GM12878 (cell line): ENCODE measurements around the gene TCERG1L. TPM values are rescaled to one million over a fixed set of nuclear protein-coding genes. Genes with fewer than 3 reads are reported as not detected.

Source experiments
- ATAC-seq: fragments of 200-7000 bp; cut with Tn5 transposase; 3 replicates; pipeline ENCODE4 v1.9.1; 2020; ENCODE audit warnings: mild to moderate bottlenecking, moderate library complexity
- BruUV-seq: library from RNA; stranded (reverse); fragments of 400-500 nt; replicated peaks from 2 replicates; lab custom pipeline; 2021; lab: Mats Ljungman, UMichigan
- CTCF ChIA-PET: fragments of 300-600 bp; sonication (Branson Sonifier 250); formaldehyde crosslinking; extraction: SDS; loops from one replicate; lab custom pipeline; 2021; ENCODE audit warnings: inconsistent platforms; lab: Yijun Ruan, JAX
- POLR2A ChIA-PET: fragments of 350-600 bp; formaldehyde crosslinking; extraction: SDS; loops from one replicate; lab custom pipeline; 2021; ENCODE audit warnings: inconsistent platforms; lab: Charles Lee
- RAD21 ChIA-PET: fragments of 300-600 bp; sonication (Branson Sonifier 250); formaldehyde crosslinking; loops from one replicate; lab custom pipeline; 2023; ENCODE audit warnings: antibody characterized with exemption; ENCODE audit not compliant: unreplicated experiment; lab: Charles Lee
- SMC1A ChIA-PET: fragments of 300-600 bp; sonication (Branson Sonifier 250); formaldehyde crosslinking; loops from one replicate; lab custom pipeline; 2023; ENCODE audit not compliant: unreplicated experiment, uncharacterized antibody; lab: Charles Lee
- DNase-seq: peaks from one replicate; pipeline ENCODE4 v3.0.0-alpha.2; 2011; ENCODE audit warnings: low read depth, low spot score
- FAIRE-seq: peaks from 3 replicates; lab custom pipeline; 2011; peaks lifted over from hg19 to GRCh38; lab: Jason Lieb, UNC
- H2AFZ ChIP-seq: 2 replicates; pipeline ENCODE4 v1.6.0; 2011; ENCODE audit warnings: low read depth, low read length, control low read depth; ENCODE audit not compliant: control insufficient read depth
- H3K27ac ChIP-seq: 2 replicates; pipeline ENCODE4 v1.5.1; 2011; ENCODE audit warnings: control low read depth; ENCODE audit not compliant: control insufficient read depth, insufficient read depth
- H3K27me3 ChIP-seq, 2 experiments: replicated peaks in 1 of 2; 2 replicates each; pipeline versions ENCODE4 v1.6.0 to v1.6.1; 2011; ENCODE audit warnings: low read length in 1 of 2; ENCODE audit not compliant: control insufficient read depth in 2 of 2, insufficient read depth in 2 of 2
- H3K36me3 ChIP-seq, 2 experiments: 2 replicates each; pipeline ENCODE4 v1.5.1; 2011; ENCODE audit warnings: low read length in 1 of 2; ENCODE audit not compliant: control insufficient read depth in 2 of 2, insufficient read depth in 2 of 2
- H3K4me1 ChIP-seq: 2 replicates; pipeline ENCODE4 v1.6.1; 2011; ENCODE audit warnings: mild to moderate bottlenecking, low read length, moderate library complexity, mixed read lengths; ENCODE audit not compliant: control insufficient read depth, insufficient read depth
- H3K4me2 ChIP-seq: 2 replicates; pipeline ENCODE4 v1.6.0; 2011; ENCODE audit warnings: control low read depth; ENCODE audit not compliant: control insufficient read depth, insufficient read depth
- H3K4me3 ChIP-seq: fragments of 200-600 bp; sonication (generic); 2 replicates; pipeline ENCODE4 v1.5.1; 2016
- H3K79me2 ChIP-seq: 2 replicates; pipeline ENCODE4 v1.6.0; 2011; ENCODE audit warnings: low read length; ENCODE audit not compliant: control insufficient read depth, insufficient read depth
- H3K9ac ChIP-seq: 2 replicates; pipeline ENCODE4 v1.8.0; 2011; ENCODE audit warnings: low read length, control low read depth, mixed read lengths; ENCODE audit not compliant: control insufficient read depth, insufficient read depth
- H3K9me3 ChIP-seq: replicated peaks from 3 replicates; pipeline ENCODE4 v1.5.1; 2011; ENCODE audit warnings: mild to moderate bottlenecking, low read length; ENCODE audit not compliant: control insufficient read depth, insufficient read depth
- H4K20me1 ChIP-seq: 2 replicates; pipeline ENCODE4 v1.6.0; 2011; ENCODE audit not compliant: control insufficient read depth, insufficient read depth
- BMI1 ChIP-seq: fragments of 450-650 bp; IDR thresholded peaks from 2 replicates; pipeline ENCODE4 v1.6.1; 2016; ENCODE audit warnings: mild to moderate bottlenecking, moderate library complexity, borderline replicate concordance
- EP300 ChIP-seq, 2 experiments: fragments of 150-350 bp in 1 of 2; IDR thresholded peaks; 2 replicates each; pipeline ENCODE4 v1.6.1; 2011 to 2012; ENCODE audit warnings: low read depth in 2 of 2, low read length in 2 of 2, borderline replicate concordance in 1 of 2, improper control_type of control experiment in 1 of 2, inconsistent platforms in 1 of 2; ENCODE audit not compliant: control insufficient read depth in 1 of 2
- ETV6 ChIP-seq, 2 experiments: fragments of 450-650 bp in 1 of 2; IDR thresholded peaks in 1 of 2; conservative IDR thresholded peaks in 1 of 2; 2 replicates each; pipeline ENCODE4 v1.6.1; 2014; ENCODE audit warnings: antibody characterized with exemption in 1 of 2, borderline replicate concordance in 1 of 2, low read depth in 1 of 2, mild to moderate bottlenecking in 1 of 2, moderate library complexity in 1 of 2
- HDGF ChIP-seq: fragments of 450-650 bp; IDR thresholded peaks from 2 replicates; pipeline ENCODE4 v1.6.1; 2016; ENCODE audit warnings: antibody characterized with exemption
- MTA2 ChIP-seq: fragments of 450-650 bp; IDR thresholded peaks from 2 replicates; pipeline ENCODE4 v1.6.1; 2016; ENCODE audit warnings: low read depth, mild to moderate bottlenecking, moderate library complexity
- NR2C2 ChIP-seq: IDR thresholded peaks from 2 replicates; pipeline ENCODE4 v1.6.1; 2011; ENCODE audit warnings: borderline replicate concordance, low read depth; ENCODE audit not compliant: control insufficient read depth, insufficient read length
- NRF1 ChIP-seq: conservative IDR thresholded peaks from 2 replicates; pipeline ENCODE4 v1.6.1; 2011; ENCODE audit warnings: mild to moderate bottlenecking, low read depth, low read length, improper control_type of control experiment
- PRDM15 ChIP-seq: fragments of 450-650 bp; formaldehyde crosslinking; IDR thresholded peaks from 2 replicates; pipeline ENCODE4 v1.4.0; 2020; ENCODE audit warnings: mild to moderate bottlenecking, moderate library complexity
- ZBTB11 ChIP-seq: fragments of 450-650 bp; formaldehyde crosslinking; IDR thresholded peaks from 2 replicates; pipeline ENCODE4 v1.5.0; 2022; ENCODE audit warnings: mild to moderate bottlenecking, missing genetic modification characterization
- ZNF274 ChIP-seq: IDR thresholded peaks from one replicate; pipeline ENCODE4 v1.8.0; 2011; ENCODE audit not compliant: insufficient read length, insufficient read depth
- WGBS: methylation state at CpG from one replicate; pipeline ENCODE4 v1.1.6; 2016; ENCODE audit warnings: low lambda C conversion rate; ENCODE audit not compliant: insufficient replicate concordance, insufficient coverage; ENCODE audit errors: missing lambda C conversion rate; 5-methylcytosine and 5-hydroxymethylcytosine counted together
- in situ Hi-C: fragments of 300-500 bp; cut with MboI; formaldehyde crosslinking; loops from 9 replicates; pipeline ENCODE4 v1.14.3; 2018; ENCODE audit warnings: mixed read lengths
- intact Hi-C: fragments of 100-400 bp; cut with micrococcal nuclease; formaldehyde crosslinking; loops from one replicate; pipeline ENCODE4 v1.14.2; 2022; ENCODE audit not compliant: unreplicated experiment
- polyA plus RNA-seq, 11 experiments: library from polyadenylated mRNA; depleted of rRNA in 4 of 11; unstranded in 6 of 11; stranded (reverse) in 5 of 11; fragments of >200 nt; fragmentation: Nextera tagmentation in 4 of 11; fragmentation: Illumina TruSeq in 1 of 11; extraction: Ambion mirVana in 4 of 11; extraction: Trizol in 1 of 11; gene quantifications; 1 replicate in 1 of 11; 2 replicates in 10 of 11; pipeline versions ENCODE4 v1.2.1 to v1.2.3, GENCODE V29; 2011 to 2016; ENCODE audit warnings: inconsistent platforms in 2 of 11, missing spikeins in 2 of 11, low read depth in 1 of 11
- total RNA-seq, 4 experiments: library from RNA; depleted of rRNA in 3 of 4; stranded (reverse); fragments of >200 nt in 3 of 4; fragmentation: Illumina TruSeq in 1 of 4; extraction: Trizol in 1 of 4; gene quantifications; 2 replicates each; pipeline versions ENCODE4 v1.2.1 to v1.2.3, GENCODE V29; 2013 to 2021
- TF ChIP-seq, protein P1 (sequence below): fragments of 450-650 bp; conservative IDR thresholded peaks from 2 replicates; pipeline ENCODE4 v1.6.1; 2017; ENCODE audit warnings: mild to moderate bottlenecking, moderate library complexity

TCERG1L gene
- total and polyA plus RNA-seq, 10 of the 15 experiments (the other 5 are each of a cell fraction or from before 2014, with no cell fraction given) = not detected

DNA sequence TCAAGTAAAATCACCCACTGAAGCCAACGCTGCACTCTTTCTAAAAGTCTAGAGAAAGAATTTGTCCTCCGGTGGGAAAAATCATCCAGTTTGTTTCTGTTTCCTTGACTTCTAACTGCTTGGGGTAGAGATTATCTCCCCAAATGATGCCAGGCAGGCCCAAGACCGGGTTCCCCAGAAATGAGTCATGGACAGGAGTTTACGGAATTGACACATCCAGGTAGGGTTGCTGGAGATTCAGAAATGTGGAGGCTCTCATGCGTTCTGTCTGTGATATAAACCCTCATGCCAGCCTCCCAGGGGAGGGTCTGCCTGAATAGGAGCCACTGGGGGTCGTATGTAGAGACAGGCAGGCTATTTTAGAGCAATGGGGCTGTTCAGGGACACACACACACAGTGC is 230.9 kb downstream of the TCERG1L start (continued):
- TF ChIP-seq, protein P1, sequence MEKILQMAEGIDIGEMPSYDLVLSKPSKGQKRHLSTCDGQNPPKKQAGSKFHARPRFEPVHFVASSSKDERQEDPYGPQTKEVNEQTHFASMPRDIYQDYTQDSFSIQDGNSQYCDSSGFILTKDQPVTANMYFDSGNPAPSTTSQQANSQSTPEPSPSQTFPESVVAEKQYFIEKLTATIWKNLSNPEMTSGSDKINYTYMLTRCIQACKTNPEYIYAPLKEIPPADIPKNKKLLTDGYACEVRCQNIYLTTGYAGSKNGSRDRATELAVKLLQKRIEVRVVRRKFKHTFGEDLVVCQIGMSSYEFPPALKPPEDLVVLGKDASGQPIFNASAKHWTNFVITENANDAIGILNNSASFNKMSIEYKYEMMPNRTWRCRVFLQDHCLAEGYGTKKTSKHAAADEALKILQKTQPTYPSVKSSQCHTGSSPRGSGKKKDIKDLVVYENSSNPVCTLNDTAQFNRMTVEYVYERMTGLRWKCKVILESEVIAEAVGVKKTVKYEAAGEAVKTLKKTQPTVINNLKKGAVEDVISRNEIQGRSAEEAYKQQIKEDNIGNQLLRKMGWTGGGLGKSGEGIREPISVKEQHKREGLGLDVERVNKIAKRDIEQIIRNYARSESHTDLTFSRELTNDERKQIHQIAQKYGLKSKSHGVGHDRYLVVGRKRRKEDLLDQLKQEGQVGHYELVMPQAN = no peak
- no peak for TF ChIP-seq PRDM15

DNA sequence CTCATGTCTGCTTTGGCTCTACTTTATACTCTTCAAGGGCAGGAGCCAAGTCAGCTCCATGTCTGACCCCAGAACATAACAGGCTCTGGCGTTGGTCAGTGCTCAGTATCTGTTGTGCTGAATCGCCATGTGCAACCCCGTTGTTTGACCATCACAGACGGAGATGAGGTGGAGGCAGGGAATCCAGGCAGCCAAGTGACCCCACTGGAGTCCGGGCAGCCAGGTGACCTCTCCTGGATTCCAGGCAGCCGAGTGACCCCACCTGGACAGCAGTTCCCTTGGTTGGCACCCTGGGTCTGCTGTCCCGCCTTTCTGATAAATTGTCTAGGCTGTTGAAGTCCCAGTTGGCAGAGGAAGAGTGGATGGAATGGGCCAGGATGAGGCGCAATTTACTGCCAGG is 232.2 kb downstream of the TCERG1L start:
- no peak overlapping the region for H3K4me3 ChIP-seq
- CTCF ChIA-PET = interaction anchor here (0.7 kb wide), 1 partner anchor 253 kb away, joined by 3 read pairs; no protein-coding TSS in a partner anchor
- no peak overlapping the region for H3K27ac ChIP-seq
- H3K4me1 ChIP-seq = no peaks in the 10 kb centered on the region
- SMC1A ChIA-PET = no interaction called here
- intact Hi-C loops (no loop called here), in situ Hi-C loops (no loop called here)
- H3K27me3 ChIP-seq = no peaks in the 10 kb centered on the region
- no peaks in the 10 kb centered on the region for H3K79me2 ChIP-seq
- H4K20me1 ChIP-seq = no peaks in the 10 kb centered on the region
- H3K9ac ChIP-seq = no peak overlapping the region
- H3K9me3 ChIP-seq = no peaks in the 10 kb centered on the region; the same call in 1 of the 3 replicates
- BruUV-seq = no TSS peak
- 26% methylated on average over 8 of the region's 8 CpGs for WGBS
- RAD21 ChIA-PET = no interaction called here
- H3K36me3 ChIP-seq = no peaks in the 10 kb centered on the region
- no peak for ATAC-seq
- H2AFZ ChIP-seq = no peak overlapping the region
- no peak for FAIRE-seq
- no peak overlapping the region for H3K4me2 ChIP-seq
- POLR2A ChIA-PET = no interaction called here
- DNase-seq = no peak
- TF ChIP-seq NRF1 (no peak), MTA2 (no peak), ZBTB11 (CRISPR knock-in tag) (no peak), EP300 (IDR thresholded peaks at IDR 0.05; ENCODE audit: borderline replicate concordance in 1 of 2, control insufficient read depth in 1 of 2, low read depth in 2 of 2, low read length in 2 of 2) (no peak), ETV6 (conservative IDR thresholded peaks at IDR 0.05 in 1 of 2, IDR thresholded peaks at IDR 0.05 in 1 of 2; ENCODE audit: borderline replicate concordance in 1 of 2, low read depth in 1 of 2) (no peak), HDGF (no peak), BMI1 (no peak), ZNF274 (no peak), NR2C2 (no peak)
